ENCODE measurements around the gene FLII.
A peak's percentile ranks its signal among the peaks of the same experiment; 100 is the strongest.
"Not testable (repeated sequence)": the region's sequence is repeated elsewhere in the genome, so short reads cannot be mapped to it uniquely, and the experiment has no call there.

Gene FLII

DNA sequence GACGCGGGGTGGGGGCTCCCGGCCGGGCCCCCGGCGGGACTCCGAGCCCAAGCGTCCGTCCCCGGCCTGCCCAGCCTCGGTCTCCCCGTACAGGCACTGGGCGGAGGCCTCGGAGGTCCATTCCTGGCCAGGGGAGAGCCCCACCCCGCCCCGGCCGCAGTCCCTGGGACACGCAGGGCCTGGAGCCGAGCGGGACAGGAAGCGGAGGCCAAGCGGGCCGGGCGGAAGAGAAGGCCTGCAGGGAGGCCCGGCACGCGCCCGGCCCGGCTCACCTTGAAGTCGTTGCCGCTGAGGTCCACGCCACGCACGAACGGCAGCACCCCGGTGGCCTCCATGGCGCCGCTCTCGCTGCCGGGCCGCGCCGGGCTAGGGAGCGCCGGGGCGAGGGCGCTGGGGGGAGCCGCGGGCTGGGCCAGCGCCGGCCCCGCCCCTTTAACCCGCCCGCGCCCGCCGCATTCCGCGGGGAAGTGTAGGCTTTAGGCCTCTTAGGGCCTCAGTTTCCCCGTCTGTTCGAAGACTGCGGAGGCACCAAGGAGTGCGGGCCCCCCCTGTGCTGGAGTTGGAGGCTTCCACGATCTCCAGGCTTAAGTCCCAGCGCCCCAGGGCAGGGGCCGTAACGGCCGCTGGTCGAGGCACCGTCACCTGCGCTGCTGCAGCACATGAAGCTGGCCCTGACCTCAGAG lies at the start of gene FLII:
Gene FLII, minus strand, starts transcription at position 383 of the 683 bp plus-strand sequence. Its CDS starts 48 bp downstream, at position 335.
- peak within 1 kb of the TSS; percentile 87 for H3K4me3 ChIP-seq (ENCODE audit: low read depth, low read length)
- TF ChIP-seq, protein P1, sequence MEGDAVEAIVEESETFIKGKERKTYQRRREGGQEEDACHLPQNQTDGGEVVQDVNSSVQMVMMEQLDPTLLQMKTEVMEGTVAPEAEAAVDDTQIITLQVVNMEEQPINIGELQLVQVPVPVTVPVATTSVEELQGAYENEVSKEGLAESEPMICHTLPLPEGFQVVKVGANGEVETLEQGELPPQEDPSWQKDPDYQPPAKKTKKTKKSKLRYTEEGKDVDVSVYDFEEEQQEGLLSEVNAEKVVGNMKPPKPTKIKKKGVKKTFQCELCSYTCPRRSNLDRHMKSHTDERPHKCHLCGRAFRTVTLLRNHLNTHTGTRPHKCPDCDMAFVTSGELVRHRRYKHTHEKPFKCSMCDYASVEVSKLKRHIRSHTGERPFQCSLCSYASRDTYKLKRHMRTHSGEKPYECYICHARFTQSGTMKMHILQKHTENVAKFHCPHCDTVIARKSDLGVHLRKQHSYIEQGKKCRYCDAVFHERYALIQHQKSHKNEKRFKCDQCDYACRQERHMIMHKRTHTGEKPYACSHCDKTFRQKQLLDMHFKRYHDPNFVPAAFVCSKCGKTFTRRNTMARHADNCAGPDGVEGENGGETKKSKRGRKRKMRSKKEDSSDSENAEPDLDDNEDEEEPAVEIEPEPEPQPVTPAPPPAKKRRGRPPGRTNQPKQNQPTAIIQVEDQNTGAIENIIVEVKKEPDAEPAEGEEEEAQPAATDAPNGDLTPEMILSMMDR (IDR thresholded peaks at IDR 0.05; ENCODE audit: low read depth, low read length, missing control alignments) = no peak
- DNase-seq (ENCODE audit: low read depth) = no peak

DNA sequence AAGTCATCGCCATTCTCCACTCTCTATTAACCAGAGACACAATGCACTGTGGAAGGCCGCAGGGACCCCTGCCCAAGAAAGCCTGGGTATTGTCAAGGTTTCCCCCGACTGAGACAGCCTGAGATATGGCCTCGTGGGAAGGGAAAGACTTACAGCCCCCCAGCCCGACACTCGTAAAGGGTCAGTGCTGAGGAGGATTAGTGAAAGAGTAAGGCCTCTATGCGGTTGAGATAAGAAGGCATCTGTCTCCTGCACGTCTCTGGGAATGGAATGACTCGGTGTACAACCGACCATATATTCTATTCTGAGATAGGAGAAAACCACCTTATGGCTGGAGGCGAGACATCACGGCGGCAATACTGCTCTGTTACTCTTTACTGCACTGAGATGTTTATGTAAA lies 44.7 kb upstream of the FLII start:
- not testable (repeated sequence) for H3K4me3 ChIP-seq (ENCODE audit: low read depth, low read length); DNase-seq (ENCODE audit: low read depth)

DNA sequence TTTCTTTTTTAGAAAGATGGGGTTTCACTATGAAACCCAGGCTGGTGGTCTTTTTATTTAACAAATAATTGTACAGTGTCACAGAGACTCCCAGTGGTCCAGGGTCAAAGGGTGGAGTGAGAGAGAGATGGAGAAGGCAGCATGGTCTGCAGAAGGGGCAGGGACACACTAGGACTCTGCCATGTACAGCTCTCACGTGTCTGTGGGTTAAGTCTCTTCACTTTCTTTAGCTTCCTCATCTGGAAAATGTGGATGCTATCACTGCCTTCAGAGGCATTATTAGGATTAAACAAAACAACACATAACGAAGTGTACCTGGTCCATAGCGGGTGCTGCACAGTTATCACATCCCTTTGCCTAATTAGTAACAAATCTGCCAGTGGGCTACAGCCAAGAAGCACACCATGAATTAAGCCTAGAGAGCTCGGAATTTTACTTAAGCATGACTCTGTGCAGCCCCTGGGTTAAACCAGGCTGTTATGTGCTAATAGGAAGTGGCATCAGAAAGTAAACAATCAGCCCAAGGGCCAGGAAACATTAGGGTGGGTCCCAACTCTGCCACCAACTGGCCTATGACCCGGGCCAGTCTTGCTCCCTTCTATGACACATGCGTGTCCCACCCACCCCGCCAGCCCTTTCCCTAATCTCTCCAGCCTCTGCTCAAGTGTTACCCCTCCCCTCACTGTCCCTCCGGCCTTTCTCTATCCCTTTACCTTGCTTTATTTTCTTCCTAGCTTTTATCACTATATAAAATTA lies 42.4 kb upstream of the FLII start:
- no peak overlapping the region for H3K4me3 ChIP-seq (ENCODE audit: low read depth, low read length)
- TF ChIP-seq, protein P1 (IDR thresholded peaks at IDR 0.05; ENCODE audit: low read depth, low read length, missing control alignments) = no peak
- no peak for DNase-seq (ENCODE audit: low read depth)

DNA sequence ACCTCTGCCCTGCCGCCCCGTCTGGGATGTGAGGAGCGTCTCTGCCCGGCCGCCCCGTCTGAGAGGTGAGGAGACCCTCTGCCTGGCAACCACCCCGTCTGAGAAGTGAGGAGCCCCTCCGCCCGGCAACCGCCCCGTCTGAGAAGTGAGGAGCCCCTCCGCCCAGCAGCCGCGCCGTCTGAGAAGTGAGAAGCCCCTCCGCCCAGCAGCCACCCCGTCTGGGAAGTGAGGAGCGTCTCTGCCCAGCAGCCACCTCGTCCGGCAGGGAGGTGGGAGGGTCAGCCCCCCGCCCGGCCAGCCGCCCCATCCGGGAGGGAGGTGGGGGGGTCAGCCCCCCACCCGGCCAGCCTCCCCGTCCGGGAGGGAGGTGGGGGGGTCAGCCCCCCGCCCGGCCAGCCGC lies 39.5 kb upstream of the FLII start:
- not testable (repeated sequence) for H3K4me3 ChIP-seq (ENCODE audit: low read depth, low read length); DNase-seq (ENCODE audit: low read depth)

DNA sequence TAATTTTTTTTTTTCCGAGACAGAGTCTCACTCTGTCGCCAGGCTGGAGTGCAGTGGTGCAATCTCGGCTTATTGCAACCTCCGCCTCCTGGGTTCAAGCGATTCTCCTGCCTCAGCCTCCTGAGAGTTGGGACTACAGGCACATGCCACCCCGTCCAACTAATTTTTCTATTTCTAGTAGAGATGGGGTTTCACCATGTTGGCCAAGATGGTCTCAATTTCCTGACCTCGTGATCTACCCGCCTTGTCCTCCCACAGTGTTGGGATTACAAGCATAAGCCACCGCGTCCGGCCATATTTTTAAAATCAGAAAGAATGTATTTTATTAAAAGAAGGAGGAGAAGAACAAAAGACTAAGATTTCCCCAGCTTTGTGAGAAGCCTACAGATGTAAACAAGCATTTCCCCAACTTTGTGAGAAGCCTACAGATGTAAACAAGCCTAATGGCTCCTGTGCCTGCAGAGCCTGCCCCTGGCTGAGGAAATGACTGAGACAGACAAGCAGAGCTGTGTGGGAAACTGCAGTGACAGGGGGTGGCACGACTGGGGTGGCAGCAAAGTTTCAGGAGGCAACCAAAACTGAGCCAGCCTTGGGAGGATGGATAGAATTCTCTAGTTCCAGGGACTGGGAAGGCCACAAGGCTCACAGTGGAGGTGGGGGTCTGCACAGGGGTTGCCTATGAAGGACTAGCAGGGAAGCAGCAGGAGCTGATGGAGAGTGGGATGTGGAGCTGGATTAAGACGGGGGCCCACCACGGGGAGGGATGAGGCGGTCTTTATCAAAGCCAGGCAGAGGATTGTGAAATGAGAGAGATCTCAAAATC lies 33.4 kb upstream of the FLII start:
- TF ChIP-seq, protein P1 (IDR thresholded peaks at IDR 0.05; ENCODE audit: low read depth, low read length, missing control alignments) = no peak
- DNase-seq (ENCODE audit: low read depth) = no peak
- H3K4me3 ChIP-seq (ENCODE audit: low read depth, low read length) = no peak overlapping the region

DNA sequence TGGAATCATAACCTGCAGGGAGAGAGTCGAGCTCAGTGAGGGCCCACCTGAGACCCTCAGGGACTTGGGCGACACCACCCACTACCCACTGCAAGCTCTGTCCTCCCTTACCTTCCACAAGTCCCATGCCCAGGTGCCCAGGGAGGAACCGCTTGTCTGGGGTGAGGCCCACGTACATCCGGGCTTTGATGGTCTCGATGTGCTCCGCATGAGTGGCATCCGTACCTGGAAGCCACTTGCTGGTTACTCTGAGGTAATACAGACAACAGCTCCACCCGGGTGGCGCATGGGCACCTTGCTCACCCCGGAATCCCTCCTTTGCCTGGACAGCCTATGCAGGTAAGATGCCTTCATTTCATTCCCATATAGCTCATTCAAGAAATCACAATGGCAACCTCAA lies 26.8 kb upstream of the FLII start:
- DNase-seq (ENCODE audit: low read depth) = no peak
- TF ChIP-seq, protein P1 (IDR thresholded peaks at IDR 0.05; ENCODE audit: low read depth, low read length, missing control alignments) = no peak
- H3K4me3 ChIP-seq (ENCODE audit: low read depth, low read length) = no peak overlapping the region

DNA sequence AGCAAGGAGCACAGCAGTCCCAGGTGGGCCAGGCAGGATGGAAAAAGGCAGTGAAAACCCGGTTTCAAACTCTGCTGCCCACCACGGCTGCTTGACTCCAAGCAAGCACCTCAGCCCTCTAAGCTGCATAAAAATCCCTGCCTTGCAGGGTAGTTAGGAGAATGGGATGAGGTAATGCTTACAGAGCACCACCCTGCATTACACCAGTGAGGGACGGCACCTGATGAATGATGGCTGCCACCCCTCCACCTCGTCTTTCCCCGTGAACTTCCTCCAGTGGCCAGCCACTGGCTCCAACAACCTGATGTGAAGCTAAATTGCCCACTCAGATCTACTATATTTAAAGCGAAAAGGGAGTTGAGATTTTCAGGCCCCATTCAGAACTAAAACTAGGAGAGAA lies 23.2 kb upstream of the FLII start:
- no peak overlapping the region for H3K4me3 ChIP-seq (ENCODE audit: low read depth, low read length)
- TF ChIP-seq, protein P1 (IDR thresholded peaks at IDR 0.05; ENCODE audit: low read depth, low read length, missing control alignments) = no peak
- DNase-seq (ENCODE audit: low read depth) = no peak

All from GM12864 (cell line).